H7 (cell line): ENCODE data around the gene SLC24A3. TPM values are rescaled to one million over a fixed set of nuclear protein-coding genes. Genes with fewer than 3 reads are reported as not detected.
"Not testable (repeated sequence)": the region's sequence is repeated elsewhere in the genome, so short reads cannot be mapped to it uniquely, and the experiment has no call there.

Experiments
- DNase-seq: peaks from one replicate; pipeline ENCODE4 v3.0.0; 2012
- H3K27me3 ChIP-seq: 2 replicates; pipeline ENCODE4 v1.6.0; 2011; ENCODE audit warnings: mild to moderate bottlenecking, low read length; ENCODE audit not compliant: control insufficient read depth, insufficient read depth
- H3K36me3 ChIP-seq: replicated peaks from 2 replicates; pipeline ENCODE4 v1.5.1; 2011; ENCODE audit warnings: low read length; ENCODE audit not compliant: control insufficient read depth, insufficient read depth
- H3K4me3 ChIP-seq: 2 replicates; pipeline ENCODE4 v1.5.1; 2011; ENCODE audit warnings: low read depth, mild to moderate bottlenecking, control low read depth, low read length, moderate library complexity; ENCODE audit not compliant: insufficient read depth
- total RNA-seq: library from RNA; depleted of rRNA; stranded (reverse); fragments of >200 nt; shearing (Covaris generic); gene quantifications from 2 replicates; pipeline ENCODE4 v1.2.3, GENCODE V29; 2014

The SLC24A3 gene
- total RNA-seq, 1 experiment from 2014 or later: 0.48 TPM

DNA sequence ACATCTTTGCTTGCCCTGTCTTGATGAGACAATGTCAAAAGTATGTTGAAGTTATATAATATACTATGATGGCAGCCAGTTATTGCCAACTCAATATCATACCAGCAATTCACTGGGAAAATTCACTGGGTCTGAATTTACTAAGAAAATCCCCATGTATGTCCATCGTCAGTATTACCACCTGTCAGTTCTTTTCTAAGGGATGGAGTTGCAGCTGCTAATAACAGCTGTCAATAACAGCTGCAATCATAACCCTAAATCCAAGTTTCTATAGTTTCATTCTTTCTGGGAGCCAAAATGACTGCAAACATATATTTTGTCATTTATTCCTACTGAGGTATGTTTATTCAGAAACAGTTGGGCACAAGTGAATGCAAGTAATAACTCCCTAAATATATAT, 413.0 kb downstream of the SLC24A3 start:
- no peak for DNase-seq
- no peak overlapping the region for H3K4me3 ChIP-seq
- H3K27me3 ChIP-seq: no peaks in the 10 kb centered on the region
- H3K36me3 ChIP-seq: no peaks in the 10 kb centered on the region

DNA sequence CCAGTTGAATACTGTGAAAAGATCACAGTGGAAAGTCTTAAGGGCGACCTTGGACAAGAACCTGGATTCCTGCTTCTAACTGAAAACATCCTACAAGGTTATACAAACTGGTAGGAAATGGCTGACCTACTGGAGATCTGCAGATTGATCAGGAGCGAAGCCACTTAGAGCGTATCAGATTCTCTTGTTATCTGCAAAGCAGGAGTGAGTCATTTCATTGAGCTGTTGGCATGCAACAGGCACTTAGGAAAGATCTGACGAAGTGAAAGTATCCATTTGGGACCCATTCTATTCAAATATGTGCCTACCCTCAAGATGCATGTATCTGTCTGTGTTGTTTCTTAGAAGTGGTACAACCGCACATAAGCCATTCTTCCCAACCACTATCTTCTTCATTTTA, 414.5 kb downstream of the SLC24A3 start:
- DNase-seq: no peak
- no peak overlapping the region for H3K4me3 ChIP-seq
- H3K27me3 ChIP-seq: no peaks in the 10 kb centered on the region
- no peaks in the 10 kb centered on the region for H3K36me3 ChIP-seq

DNA sequence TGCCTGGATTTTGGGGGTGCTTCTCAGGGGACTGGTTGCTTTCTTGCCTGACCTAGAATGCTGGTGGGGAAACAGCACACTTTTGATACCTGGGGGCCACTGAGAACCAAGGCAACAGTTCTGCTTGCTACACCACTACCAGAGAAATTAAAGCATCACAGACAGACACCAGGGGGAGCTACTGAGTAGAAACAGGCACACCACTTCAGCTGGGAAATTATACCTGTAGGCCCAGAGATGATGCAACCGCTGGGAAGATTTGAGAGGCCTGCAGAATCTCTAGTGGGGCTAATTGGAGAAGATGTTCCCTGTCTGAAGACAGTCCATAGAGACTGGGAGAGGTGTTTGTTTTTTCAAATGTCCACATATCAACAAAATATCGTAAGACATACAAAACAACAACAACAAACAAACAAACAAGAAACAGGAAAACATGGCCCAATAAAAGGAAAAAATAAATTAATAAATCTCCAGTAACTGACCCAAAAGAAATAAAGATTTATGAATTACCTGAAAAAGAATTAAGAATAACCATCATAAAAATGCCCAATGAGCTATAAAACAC, 416.2 kb downstream of the SLC24A3 start:
- Histone ChIP-seq H3K27me3 (no peaks in the 10 kb centered on the region), H3K36me3 (no peaks in the 10 kb centered on the region), H3K4me3 (no peak overlapping the region)
- peak; percentile 74 for DNase-seq

DNA sequence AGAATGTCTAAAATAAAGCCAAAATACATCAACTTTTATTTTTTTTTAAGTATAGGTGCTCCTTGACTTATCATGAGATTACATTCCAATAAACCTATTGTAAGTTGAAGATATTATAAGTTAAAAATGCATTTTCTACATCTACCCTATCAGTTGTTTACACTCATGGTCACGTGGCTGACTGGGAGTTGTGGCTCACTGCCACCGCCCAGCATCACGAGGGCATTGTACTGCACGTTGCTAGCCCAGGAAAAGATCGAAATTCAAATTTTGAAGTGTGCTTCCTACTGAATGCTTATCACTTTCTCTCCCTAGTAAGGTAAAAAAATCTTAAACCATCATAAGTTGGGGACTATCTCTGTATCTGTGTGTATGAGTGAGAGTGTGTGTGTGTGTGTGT, 419.0 kb downstream of the SLC24A3 start:
- no peak for DNase-seq
- Histone ChIP-seq H3K36me3 (no peaks in the 10 kb centered on the region), H3K27me3 (no peaks in the 10 kb centered on the region), H3K4me3 (no peak overlapping the region)

DNA sequence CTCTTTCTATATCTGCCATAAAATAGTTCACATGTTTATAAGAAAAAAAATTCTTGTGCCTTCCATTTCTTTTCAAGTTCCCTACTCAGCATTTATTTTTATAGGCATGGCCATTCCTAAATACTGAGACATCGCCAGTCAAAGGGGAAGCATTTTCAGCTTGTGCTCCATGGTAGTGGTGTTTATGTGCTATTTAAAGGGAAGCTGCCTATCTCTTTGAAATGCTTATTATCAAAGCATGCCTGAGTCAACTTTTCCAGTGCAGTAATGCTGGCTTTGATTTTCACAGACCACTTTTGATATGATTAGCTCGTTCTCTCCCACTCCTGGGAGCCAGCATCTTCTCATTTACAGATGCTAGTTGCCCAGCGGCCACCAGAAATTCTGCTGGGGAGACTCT, 421.5 kb downstream of the SLC24A3 start:
- no peak for DNase-seq
- H3K4me3 ChIP-seq: no peak overlapping the region
- no peaks in the 10 kb centered on the region for H3K27me3 ChIP-seq
- no peaks in the 10 kb centered on the region for H3K36me3 ChIP-seq

DNA sequence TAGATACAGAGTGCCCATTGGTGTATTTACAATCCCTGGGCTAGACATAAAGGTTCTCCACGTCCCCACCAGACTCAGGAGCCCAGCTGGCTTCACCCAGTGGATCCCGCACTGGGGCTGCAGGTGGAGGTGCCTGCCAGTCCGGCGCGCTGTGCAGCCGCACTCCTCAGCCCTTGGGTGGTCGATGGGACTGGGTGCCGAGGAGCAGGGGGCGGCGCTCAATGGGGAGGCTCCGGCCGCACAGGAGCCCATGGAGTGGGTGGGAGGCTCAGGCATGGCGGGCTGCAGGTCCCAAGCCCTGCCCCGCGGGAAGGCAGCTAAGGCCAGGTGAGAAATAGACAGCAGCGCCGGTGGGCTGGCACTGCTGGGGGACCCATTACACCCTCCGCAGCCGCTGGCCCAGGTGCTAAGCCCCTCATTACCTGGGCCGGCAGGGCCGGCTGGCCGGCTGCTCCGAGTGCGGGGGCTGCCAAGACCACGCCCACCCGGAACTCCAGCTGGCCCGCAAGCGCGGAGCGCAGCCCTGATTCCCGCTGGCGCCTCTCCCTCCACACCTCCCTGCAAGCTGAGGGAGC, 427.1 kb downstream of the SLC24A3 start:
- H3K27me3 ChIP-seq, H3K4me3 ChIP-seq, H3K36me3 ChIP-seq, DNase-seq: not testable (repeated sequence)

DNA sequence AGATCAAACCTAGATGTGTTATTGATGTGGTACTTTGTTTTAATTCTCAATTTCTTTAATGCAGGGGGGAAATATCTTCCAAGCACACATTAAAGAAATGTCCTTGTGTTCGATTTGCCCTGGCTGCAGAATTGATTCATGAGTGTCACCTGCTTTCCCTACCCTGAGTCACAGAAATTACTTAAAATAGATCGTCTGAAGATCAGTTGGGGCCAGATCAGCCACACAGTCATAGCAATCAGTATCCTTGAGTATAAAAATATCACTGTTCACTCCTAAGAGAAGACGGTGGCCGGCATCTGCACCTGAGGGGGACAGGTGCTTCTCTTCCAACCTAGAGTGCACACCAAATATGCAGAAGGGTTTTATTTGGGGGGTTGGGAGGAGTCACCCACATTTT, 430.4 kb downstream of the SLC24A3 start:
- no peak overlapping the region for H3K4me3 ChIP-seq
- DNase-seq: no peak
- H3K27me3 ChIP-seq: no peaks in the 10 kb centered on the region
- no peaks in the 10 kb centered on the region for H3K36me3 ChIP-seq

DNA sequence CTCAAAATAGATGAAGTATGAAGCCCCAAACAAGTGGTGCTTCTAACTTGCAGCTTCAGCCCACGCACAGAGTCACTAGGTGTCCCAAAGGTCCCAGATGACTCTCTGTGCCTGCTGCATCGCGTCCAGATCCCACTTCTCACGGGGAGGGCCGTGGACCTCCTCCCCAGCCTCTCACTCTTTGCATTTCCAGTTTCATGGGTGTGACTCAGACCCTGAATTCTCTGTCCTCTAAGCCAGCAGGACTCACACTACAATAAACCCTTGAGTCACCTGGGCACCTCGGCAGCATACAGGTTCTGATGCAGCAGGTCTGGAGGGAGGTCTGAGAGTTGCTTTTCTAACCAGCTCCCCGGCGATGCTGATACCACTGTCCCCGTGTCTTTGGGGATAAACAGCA, 431.6 kb downstream of the SLC24A3 start:
- DNase-seq: no peak

DNA sequence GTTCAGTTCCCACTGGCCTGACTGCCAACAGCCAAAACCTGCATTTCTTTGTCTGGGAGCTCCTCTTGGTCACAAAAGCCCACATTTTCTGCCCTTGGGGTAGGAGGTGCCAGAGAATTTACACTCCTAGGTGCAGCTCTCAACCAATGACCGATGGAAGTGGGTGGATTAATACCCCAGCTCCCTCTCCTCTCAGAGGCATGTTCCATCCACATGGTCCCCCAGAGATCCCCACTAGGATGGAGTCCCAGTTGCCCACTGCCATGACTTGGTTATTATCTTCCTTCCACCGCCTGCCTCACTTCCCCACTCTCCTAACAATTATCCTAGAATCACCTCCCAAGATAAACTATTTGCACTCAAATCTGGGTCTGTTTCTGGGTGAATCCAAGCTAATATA, 434.5 kb downstream of the SLC24A3 start:
- DNase-seq: no peak
- no peak overlapping the region for H3K4me3 ChIP-seq
- no peaks in the 10 kb centered on the region for H3K27me3 ChIP-seq
- no peaks in the 10 kb centered on the region for H3K36me3 ChIP-seq

More for the DNA sequence above, 431.6 kb downstream of the SLC24A3 start:
- no peaks in the 10 kb centered on the region for H3K27me3 ChIP-seq
- H3K4me3 ChIP-seq: no peak overlapping the region
- no peaks in the 10 kb centered on the region for H3K36me3 ChIP-seq

DNA sequence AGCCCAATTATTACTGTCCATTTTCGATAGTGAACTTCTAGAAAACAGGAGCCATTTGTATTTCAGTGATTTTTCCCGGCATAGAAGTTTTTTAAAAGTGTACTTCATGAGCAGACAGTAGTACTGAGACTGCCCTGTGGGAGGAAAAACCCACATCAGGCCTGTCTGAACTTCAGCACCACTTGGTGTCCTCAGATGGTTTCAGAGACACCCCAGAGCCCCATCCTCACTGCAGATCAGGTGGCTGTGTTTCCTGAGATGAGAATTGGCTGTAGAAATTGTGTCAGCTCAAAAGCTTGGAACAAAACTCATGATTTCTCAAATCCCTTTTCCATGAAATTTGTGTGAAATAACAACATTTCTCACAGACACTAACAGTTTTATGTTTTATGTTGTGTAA, 435.6 kb downstream of the SLC24A3 start:
- H3K36me3 ChIP-seq: no peaks in the 10 kb centered on the region
- DNase-seq: no peak
- no peak overlapping the region for H3K4me3 ChIP-seq
- H3K27me3 ChIP-seq: no peaks in the 10 kb centered on the region

DNA sequence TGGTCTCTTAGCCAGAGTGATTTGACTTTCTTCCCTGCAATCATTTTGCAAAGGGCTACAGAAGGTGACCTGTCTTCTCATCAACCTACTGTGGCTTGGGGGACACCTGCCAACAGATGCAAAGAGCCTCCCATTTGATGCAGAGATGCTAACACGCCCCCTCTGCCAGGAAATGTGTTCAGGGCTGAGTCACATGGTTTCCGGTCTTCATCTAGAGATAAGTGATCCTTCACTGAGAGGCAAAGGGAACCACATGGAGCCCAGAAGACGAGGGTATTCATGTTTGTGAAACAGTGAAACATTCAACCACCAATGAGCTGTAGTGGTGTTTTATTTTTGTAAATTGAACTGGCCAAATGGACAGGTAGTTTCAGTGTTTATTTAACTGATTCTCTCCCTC, 436.6 kb downstream of the SLC24A3 start:
- Histone ChIP-seq H3K36me3 (no peaks in the 10 kb centered on the region), H3K4me3 (no peak overlapping the region)
- no peak for DNase-seq

DNA sequence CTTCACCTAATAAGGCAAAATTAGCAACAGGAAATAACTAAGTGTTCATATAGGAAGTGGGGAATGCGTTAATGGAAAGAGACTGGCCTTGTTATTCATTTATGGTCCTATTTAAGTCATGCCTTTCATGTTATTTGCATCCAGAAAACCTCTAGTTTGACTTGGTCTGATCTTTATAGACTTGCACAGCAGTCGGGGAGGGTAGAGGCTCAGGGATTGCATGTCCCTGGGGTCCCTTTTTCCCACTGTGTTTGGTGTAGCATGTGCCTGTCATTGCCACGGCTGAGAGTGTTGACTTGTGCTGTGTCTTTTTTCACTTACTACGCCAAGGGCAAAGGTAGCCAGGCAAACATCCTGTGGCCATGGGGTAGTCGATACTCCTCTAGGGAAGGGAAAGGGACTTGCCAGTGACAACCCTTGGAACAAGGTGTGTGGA, 440.2 kb downstream of the SLC24A3 start:
- H3K36me3 ChIP-seq: no peaks in the 10 kb centered on the region
- DNase-seq: no peak
- no peak overlapping the region for H3K4me3 ChIP-seq
- H3K27me3 ChIP-seq: no peaks in the 10 kb centered on the region

More for the DNA sequence above, 436.6 kb downstream of the SLC24A3 start:
- no peaks in the 10 kb centered on the region for H3K27me3 ChIP-seq

DNA sequence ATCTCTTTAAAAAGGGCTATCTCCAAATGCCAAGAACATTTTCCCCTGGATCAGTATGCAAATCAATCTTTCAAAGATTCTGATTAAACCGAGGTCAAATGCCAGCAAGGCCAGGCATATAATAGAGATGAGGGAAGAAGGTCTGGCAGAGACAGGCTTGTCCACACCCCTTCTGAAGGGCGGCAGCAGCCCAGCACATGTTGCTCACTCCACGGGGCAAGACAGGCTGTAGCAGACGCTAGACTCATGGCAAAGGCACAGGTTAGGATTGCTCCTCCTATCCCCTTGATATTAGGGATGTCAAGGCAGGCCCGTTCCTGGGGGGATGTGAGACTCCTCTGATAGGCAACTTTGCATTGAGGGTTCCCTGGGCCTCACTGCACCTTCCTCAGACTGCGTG, 440.9 kb downstream of the SLC24A3 start:
- Histone ChIP-seq H3K36me3 (no peaks in the 10 kb centered on the region), H3K27me3 (no peaks in the 10 kb centered on the region), H3K4me3 (no peak overlapping the region)
- no peak for DNase-seq

DNA sequence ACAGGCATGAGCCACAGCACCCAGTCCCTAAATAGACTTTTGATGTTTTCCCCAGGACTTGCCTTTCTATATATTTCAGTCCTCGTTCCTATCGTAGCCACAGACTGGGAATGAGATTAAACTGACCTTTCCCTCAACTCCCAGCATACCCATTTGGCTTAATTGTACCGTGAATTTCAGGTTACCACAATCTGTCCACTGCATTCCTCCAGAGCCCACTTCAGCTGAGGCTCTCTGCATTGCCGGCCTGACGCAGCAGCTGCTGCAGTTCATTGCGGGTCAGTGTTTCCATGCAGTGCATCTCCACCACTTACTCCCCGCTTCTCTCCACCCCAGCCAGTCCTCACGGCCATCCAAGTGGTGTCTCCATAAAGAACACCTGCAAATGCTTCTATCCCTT, 442.5 kb downstream of the SLC24A3 start:
- Histone ChIP-seq H3K4me3 (no peak overlapping the region), H3K36me3 (no peaks in the 10 kb centered on the region), H3K27me3 (no peaks in the 10 kb centered on the region)
- DNase-seq: no peak

DNA sequence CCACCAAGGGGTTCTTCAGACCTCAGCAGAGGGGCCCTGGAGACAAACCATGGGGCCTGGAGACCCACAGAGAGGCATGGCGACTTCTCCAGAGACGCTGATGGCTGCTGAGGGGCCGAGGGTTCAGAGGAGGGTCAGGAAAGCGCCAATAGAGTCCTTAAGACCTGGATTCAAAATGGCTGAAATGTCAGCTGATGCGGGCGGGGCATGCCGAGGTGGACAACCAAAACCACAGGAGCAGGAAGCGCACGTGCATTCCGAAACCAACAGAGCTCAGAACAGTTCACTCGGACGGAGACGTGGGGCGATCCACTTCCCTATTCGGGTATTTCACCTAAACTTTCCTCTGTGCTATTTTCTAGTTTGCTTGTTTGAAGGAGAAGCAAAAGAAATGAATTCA, 445.7 kb downstream of the SLC24A3 start:
- no peak overlapping the region for H3K4me3 ChIP-seq
- no peak for DNase-seq
- no peaks in the 10 kb centered on the region for H3K36me3 ChIP-seq
- H3K27me3 ChIP-seq: no peaks in the 10 kb centered on the region

DNA sequence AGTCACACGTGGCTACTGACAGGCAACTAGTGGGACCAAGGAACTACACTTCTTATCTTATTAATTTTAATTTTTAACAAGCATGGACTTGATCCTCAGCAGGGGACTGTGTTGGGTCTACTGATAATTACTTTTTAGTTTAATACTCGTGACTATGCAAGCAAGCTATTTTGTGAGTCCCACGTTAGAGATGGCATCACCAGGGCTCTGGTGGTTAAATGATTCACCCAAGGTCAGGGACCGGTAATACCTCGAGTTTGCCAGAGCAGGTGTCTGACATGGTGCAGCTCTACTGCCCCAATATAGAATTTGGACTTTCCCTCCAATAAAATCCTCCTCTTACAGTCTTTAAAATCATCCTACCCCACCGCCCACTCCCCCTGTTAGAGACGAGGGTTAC, 447.0 kb downstream of the SLC24A3 start:
- no peaks in the 10 kb centered on the region for H3K27me3 ChIP-seq
- H3K4me3 ChIP-seq: no peak overlapping the region
- no peaks in the 10 kb centered on the region for H3K36me3 ChIP-seq
- DNase-seq: no peak
